ENCODE data around the gene GLYATL1.

The GLYATL1 gene

GRCh38 chr11:58927393-58928106, 11.7 kb upstream of the GLYATL1 start:
- no peak for DNase-seq

GRCh38 chr11:58928107-58928499, 11.2 kb upstream of the GLYATL1 start:
- no peak for DNase-seq

DNA sequence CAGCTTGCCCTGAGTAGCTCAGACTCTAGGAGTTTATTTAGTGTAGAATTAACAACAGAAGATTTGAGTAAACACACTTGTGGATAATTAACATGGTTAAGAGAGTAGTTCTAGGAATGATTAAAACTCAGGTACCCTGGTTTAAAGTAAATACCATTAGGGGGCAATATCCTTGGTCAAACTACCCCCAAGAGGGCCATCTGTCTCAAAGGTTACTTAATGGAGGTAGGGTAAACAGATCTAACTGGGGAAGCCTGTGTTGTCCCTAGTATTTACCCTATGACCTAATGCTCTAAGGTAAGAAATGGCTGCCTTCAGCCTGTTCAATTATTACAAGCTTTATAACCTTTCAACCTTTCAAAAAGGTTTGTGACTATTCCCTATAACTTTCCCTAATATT, 10.6 kb upstream of the GLYATL1 start:
- no peak for DNase-seq

- DNase-seq, result no peak
These were observed 8.4 kb upstream of the GLYATL1 start for GRCh38 chr11:58930926-58931325.

DNA sequence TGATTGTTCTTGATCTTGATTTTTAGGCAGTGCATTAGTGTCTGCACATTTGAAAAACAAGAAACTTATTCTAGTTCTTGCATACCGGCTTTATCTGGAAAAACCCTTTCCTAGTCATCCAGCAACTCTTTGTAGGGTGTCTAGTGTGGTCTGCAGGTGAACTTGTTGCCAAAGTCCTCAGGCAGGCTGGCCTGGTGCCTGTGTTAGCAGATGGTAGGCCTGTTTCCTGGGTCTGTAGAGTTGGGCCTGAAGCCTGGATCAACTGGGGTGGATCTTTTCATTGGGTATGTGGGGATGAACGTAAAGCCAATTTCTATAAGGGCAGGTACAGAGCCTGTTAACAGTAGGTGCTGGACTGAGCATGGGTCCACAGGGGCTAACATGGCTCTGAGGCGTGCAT, 5.6 kb upstream of the GLYATL1 start:
- DNase-seq, result no peak

DNA sequence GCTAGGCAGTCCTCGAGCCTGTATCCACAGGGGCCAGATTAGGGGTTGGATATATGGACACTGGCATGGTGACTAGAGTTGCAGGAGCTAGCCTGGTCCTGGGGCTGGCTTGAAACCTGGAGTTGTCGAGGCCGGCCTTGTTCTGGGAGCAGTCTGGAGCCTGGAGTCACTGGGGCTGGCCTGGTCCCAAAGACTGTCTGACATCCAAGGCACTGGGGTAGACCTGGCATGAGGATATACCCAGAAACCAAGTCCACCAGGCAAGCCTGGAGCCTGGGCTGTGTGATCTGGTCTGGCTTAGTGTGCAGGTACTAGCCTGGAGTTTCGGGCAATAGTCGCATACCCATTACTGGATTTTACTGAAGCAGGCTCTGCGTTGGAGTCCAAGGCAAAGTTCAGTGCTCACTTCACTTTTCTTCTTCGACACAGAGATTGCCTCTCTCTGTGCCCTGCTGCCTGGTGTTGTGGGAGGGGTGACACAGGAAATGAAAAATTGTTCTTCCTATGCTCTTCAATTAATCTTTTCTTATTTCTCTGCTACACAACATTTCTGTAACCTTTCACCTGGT, 4.3 kb upstream of the GLYATL1 start:
- no peak for DNase-seq

- no peak for DNase-seq
These were observed 890 bp upstream of the GLYATL1 start for GRCh38 chr11:58938398-58938797.

DNA sequence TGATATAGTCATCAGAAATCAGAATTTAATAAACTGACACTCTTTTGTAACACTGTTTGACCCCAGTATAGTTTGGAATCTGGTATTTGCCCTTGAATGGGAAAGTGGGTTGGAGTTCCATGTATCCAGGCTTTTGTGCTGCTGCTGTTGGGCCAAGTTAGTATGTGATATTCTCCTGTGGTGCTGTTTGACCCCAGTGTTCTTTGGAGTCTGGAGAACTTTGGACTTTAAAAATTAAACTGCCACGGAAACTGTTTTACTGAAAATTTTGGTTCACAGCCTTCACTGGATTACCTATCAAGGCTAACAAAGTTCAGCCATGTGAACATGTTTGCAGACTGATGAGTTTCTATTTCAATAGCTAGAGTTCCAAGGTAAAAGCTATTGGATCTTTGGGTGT, 740 bp downstream of the GLYATL1 start:
- DNase-seq, result no peak

GRCh38 chr11:58941838-58942237, 2.5 kb downstream of the GLYATL1 start:
- DNase-seq, result no peak

GRCh38 chr11:58945663-58946062, 6.4 kb downstream of the GLYATL1 start:
- no peak for DNase-seq

- DNase-seq, result no peak
These were observed 9.9 kb downstream of the GLYATL1 start for GRCh38 chr11:58949184-58949583.

GRCh38 chr11:58957922-58958321, 18.6 kb downstream of the GLYATL1 start:
- no peak for DNase-seq

DNA sequence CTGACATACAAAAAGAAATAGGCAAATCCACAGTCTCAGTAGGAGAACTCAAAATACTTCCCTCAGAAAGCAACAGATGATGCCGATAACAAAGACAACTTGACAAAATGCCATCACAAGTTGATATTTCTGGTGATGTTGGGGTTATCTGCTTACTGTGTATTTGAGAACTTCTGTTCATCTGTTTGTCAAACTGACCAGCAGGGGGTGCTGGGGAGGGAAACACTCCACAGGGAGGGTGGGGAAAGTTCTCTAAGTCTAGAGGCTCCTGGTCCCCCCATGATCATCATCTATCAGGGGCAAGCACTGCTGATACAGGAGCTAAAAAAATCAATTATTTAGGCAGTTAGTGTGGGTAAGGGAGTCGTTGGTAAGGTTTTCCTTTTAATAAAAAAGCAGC, 19.2 kb downstream of the GLYATL1 start:
- no peak for DNase-seq

DNA sequence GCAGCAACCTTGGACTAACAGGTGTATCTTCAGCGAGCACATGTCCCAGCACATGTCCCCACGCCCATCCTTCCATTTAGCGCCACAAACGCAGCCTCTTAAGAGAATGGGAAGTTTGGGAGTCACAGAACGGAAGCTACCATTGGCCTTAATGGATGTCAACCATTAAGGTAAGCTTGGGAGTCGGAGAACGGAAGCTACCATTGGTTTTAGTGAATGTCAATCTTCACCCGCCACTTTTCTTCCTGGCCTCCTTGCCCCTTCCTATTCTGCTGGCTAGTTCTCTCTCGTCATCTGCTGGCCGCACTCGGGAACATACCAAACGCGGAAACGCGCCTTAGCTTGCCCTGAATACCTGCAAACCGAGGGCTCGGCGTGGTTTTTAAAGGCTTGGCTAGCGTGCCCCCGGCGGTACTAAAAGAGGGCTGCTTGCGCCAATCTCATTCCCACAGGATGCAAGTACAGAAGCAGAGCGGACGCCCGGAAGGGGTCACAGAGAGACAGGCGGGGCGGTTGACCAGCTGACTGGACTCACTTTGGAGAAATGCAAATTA, 24.3 kb downstream of the GLYATL1 start:
- no peak for DNase-seq

DNA sequence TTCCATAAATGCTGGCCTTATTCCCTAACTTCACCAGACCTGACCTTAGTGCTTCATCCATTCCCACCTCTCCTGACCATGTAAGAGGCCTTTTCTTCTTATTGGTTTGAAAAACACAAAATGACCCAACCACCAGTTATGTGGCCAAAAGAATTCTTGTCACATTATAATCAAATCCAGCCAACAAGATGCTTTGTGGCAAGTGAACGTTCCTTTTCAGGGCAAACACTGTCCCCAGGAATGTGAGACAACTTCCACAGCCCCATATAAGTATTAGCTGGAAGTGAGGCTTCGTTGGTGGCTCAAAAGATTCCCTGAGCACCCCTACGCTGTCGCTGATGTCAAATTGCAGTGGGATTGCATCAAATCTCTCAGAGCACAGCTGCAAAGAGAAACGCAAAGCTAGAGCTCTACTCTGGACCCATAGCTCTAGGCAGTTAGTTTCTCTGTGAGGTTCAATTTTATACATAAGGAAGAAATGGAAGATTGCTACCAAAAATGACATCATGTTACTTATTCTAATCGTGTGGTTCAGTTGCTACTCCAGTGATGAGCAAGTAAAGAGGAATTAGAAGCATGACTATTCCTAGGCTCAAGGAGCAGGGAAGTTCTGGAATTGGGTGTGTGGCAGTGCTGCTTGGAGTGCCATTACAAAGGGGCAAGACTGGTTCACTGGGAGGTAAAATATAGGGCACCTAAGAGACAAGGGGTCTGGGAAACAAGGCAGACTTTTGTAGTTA, 26.1 kb downstream of the GLYATL1 start:
- DNase-seq, result no peak

GRCh38 chr11:58968251-58968711, 29.0 kb downstream of the GLYATL1 start:
- no peak for DNase-seq

DNA sequence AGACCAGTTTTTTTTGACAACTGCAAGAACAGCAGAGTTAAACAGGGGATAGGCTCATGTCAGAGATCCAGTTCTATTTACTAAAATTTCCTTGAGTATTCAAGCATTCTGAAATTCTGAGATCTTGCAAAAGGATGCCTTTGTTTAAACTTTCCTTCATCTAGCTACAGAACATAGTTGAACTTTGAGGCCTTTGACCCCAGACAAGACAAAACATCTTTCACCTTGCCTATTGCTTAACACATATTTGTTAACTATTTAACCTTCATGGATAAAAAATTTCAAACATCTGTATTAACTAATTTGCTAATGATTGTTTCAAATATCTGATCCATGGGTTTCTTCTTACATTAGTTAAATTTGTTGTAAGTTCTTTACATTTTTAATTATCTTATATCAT, 38.2 kb downstream of the GLYATL1 start:
- DNase-seq, result no peak

GRCh38 chr11:58979222-58979621, 39.9 kb downstream of the GLYATL1 start:
- no peak for DNase-seq

DNA sequence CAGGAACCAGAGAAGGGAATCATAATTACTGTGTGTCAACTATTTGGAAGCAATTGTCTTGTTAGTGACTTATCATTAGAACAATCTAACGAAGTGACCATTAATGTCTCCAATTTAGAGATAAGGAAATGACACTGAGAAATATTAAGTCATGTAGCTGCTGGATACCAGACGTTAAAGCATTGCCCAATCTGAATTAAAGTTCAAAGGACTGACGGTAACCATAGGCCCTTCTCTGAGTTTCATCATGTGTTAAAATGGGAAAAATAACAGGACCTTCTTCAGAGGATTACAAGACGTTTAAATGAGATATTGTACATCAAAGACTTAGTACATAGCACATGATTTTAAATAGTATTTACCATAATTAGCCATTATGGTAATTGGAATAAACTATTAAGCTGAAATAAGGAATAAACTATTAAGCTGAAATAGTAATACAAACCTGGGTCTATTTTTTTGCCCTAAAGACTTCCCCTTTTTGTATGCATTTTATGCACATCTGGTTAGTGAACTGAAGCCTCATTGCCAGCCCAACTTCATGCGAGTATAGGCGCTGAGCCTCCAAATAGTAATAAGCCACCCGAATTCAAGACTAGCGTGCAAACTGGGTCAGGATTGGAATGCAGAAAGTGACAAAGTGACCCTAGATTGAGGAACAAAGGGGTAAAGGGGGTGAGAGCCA, 41.0 kb downstream of the GLYATL1 start:
- no peak for DNase-seq

GRCh38 chr11:58992489-58992888, 53.2 kb downstream of the GLYATL1 start:
- no peak for DNase-seq

DNA sequence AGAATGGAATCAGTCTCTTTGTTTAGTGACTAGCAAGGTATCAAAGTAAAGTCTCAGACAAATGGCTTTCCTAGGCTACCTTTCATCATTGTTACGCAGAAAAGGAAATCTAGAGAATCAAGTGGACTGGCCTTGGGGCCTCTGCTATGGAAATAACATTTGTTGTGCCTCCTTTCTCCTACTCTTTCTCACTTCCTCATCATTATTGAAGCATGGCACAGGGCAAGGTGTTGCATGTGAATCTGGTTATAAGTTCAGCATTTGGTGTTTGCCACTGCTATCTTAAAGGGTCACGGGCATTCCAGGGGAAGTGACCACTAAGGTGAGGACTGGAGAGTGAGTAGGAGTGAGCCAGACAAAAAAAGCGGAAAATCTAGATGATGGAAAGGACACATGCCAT, 54.9 kb downstream of the GLYATL1 start:
- no peak for DNase-seq

DNA sequence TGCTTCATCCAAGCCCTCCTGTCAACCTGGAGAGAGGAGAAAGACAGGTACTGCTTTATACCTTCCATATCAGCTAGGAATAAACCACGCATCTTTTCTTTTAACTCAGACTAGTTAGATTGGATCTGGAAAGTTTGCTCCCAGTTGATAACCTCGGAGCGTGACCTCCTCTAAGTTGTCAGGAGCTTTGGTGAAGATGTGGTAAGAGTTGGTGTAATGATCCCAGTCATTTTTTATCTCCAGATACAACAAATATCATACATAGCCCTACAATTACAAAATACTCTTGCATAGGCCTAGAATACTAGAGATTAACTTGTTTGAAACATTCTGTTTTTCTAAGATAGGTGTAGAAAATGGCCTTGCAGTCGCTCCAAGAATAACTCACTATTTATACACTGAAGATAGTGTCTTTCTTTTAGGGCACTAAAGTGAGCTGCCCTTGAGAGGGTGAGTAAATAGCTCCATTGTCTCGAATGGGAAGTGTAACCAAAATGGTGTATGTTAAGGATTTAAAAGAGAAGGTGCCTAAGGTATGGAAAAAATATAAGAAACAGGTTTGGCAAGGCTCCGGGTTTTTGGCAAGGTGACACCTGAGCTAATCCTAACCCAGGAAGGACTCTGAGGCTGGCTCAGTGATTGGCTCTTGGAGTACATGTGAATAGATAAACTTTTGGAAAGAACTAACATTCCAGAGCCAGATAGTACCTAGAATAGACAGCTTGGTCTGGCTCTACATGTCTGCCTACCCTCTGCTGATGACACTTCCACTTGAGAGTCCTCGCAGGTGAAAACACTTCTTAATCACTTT, 59.4 kb downstream of the GLYATL1 start:
- no peak for DNase-seq

All from NCI-H1694 (cell line).